ENCODE measurements around the gene CCL4L2. TPM values are rescaled to one million over a fixed set of nuclear protein-coding genes. Genes with fewer than 3 reads are reported as not detected.
"Not testable (repeated sequence)": the region's sequence is repeated elsewhere in the genome, so short reads cannot be mapped to it uniquely, and the experiment has no call there.

The CCL4L2 gene
- total RNA-seq, 1 donor, result not detected

DNA sequence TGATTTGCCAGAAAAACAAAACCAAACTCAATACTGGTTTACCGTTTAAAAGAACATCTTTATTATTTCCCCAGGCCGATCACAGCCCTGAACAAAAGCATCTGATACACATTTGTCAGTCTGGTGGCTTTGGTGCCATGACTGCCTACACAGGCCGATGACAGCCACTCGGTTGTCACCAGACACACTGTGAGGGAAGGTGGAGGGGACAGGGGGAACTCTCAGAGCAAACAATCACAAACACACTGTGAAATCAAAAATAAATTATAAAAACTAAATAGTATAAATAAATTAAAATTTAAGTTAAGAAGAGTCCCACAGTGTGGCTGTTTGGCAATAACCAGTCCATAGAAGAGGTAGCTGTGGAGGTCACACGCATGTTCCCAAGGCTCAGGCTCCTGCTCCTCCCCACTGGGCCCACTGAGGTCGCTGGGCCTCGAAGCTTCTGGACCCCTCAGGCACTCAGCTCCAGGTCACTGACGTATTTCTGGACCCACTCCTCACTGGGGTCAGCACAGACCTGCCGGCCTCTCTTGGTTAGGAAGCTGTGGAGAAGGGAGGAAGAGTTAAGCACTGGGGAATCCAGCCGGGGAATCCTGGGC lies 15.9 kb upstream of the CCL4L2 start:
- not testable (repeated sequence) for DNase-seq (ENCODE audit: low read depth in 2 of 3, low spot score in 2 of 3)

DNA sequence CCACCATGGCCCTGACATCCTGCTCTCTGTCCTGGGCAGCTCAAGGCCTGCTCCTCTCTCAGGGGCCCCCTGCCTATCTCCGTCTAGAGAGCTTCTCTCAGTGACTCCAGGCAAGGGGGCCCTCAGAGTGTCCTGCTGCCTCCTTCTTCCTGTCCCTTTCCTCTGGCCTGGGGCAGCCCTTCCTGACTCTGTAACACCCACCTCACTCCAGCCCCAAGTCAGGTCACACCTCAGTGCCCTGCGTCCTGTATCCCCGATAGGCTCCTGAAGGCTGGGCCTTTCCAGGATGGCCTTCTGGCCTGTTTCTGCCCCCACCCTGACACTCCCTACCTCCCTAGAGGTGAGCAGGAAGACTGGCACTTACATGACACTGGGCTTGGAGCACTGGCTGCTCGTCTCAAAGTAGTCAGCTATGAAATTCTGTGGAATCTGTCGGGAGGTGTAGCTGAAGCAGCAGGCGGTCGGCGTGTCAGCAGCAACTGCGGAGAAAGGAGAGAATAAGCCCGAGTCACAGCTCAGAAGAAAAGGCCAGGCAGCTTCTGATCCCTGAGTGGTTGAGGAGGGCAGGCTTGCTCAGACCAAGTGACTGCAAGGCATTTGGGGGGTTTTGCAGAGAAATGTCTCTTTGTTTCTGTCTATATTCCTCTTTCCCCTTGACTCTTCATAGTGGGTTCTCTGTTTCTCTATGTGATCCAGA lies 15.3 kb upstream of the CCL4L2 start:
- DNase-seq (ENCODE audit: low read depth in 2 of 3, low spot score in 2 of 3), result peak in 1 of 3 donors; percentile 11

DNA sequence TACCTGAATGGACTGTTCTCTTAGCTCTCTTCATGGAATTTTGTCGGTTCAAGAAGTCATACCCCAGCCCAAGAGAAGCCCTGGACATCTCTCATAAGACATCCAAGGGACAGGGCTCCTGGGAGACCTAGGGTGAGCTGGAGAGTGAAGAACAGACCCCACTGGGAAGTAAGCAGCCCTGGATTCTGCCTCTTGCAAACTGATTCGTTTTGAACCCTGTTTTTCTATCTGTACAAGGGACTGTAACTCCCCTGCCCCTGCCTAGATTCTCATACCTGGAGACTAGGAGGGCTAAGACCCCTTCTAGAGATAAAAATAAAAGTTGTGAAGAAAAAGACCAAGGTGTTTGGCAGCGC lies 14.8 kb upstream of the CCL4L2 start:
- no peak for DNase-seq (ENCODE audit: low read depth in 2 of 3, low spot score in 2 of 3)

DNA sequence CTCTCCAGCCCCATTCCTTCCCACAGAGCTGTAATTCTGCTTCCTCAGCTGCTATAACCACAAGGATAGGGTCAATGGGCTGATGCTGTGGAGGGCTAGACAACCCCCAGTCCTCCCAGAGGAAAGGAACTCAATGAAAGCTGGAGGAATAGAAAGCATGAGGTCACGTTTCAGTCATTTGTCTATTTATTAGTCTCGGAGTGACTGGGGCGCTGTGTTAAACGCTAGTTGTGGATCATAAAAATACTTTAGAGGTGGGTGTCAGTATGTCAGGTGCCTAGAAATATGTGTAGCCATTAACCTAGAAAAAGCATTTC lies 13.5 kb upstream of the CCL4L2 start:
- DNase-seq (ENCODE audit: low read depth in 2 of 3, low spot score in 2 of 3), result no peak

DNA sequence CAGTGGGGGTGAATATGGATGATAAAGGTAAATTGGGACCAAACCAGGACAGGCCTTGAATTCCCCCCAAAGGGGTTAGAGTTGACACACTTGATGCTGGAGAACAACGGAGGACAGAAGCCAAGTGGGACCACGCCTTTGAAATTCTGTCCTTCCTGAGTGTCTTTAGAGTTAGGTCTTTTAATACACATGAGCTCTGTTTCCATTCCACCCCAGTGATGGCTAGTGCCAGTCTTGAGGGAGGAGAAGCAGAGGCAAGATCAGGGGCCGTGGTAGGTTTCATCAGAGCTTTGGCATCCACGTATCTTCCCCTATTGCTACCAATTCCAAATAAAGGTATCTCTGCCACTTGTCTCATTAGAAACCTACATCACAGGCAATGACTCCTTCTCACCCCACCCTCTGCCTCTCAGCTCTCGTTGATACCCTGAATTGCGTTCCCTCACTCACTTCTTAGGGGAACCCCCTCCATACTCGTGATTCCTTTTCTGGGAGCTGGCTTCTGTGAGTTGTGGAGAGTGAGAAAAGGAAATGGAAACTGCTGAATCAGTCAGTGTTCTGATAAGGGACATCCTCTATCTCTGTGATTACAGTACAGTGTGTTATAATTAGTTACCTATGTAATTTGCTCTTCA lies 11.9 kb upstream of the CCL4L2 start:
- peak in 2 of 3 donors; percentile 66 to 68 for DNase-seq (ENCODE audit: low read depth in 2 of 3, low spot score in 2 of 3)

DNA sequence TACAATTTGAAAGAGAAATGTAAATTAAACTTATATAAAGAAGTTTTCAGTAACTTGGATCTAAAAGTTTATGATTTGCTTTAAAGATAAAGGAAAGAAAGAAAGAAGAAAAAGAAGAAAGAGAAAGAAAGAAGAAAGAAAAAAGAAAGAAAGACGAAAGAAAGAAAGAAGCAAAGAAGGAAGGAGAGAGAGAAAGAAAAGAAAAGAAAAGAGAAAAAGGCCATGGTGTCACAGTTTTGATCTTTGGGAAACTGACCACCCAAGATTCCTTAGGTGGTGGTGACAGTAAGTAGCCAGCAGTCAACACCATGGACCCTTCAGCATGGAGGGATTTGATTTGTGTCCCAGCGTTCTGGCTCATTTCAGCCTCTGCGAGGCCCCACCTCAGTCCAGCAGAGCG lies 9.8 kb upstream of the CCL4L2 start:
- not testable (repeated sequence) for DNase-seq (ENCODE audit: low read depth in 2 of 3, low spot score in 2 of 3)

DNA sequence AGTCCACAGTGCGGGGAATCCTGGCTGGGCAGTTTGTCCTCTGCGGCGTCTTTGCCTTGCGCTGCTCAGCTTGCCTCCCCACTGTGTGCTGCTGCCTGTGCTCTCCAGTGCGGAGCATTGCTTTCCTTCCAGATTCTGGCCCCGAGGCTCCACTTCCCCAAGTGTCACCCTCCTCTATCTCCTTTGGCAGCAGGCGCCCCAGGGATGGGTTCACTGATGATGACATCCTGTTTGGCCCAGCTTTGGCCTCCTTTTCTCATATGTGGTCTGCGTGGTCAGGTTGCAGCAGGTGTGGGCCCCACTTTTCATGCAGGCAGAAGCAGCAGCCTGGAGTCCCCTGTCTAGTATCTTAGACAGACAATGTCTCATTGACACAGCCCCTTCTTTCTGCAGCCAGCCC lies 9.4 kb upstream of the CCL4L2 start:
- DNase-seq (ENCODE audit: low read depth in 2 of 3, low spot score in 2 of 3), result peak in 1 of 3 donors; percentile 56

DNA sequence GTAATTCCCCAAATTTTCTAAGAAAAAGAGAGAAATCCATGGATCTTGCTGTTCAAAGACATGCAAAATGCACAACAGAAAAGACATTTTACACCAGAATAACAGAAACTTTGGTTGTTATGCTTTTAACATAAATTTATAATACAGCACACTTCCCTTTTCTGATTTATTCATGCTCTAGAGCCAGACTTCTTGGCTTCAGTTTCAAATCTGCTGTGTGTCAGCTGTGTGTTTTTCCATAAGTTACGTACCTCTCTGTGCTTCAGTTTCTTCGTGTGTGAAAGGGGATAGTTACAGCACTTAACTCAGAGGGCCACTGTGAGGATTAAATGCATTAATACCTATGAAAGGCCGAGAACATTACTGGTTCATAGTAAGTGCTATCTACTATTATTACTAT lies 7.5 kb upstream of the CCL4L2 start:
- DNase-seq (ENCODE audit: low read depth in 2 of 3, low spot score in 2 of 3), result no peak

DNA sequence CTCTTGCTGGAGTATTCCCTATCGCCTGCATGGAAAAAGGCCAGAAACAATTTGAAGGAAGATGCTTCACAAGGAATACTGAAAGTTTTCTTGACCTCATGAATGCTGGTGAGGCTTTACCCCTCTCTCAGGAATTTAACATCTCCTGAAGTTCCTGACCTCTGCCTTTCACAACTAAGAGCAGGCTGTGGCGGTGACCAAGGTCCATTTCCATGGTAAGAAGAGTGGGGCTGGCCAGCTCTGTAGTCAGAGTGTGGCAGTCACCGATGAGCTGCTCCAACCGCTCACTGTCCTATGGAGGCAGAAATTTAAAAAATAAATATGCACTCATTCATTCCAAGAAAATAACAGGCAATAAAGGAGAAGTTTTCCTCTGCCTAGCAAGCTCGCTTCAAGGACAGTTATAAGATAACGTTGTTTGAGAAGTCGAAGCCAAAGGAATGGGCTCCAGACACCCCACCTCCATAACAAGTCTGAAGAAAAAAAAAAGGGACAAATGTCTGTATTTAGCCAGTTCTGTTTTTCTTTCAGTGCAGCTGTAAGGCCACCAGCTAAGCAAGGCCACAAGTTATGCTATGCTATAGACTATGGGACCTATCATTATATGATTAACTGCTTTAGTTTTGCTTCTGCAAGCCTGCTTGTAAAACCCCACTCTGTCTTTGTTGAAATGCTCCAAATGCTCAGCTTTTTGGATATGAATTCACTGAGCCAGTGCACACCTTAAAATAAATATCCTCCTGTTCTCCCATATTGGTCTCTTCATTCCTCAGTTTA lies 6.0 kb upstream of the CCL4L2 start:
- DNase-seq (ENCODE audit: low read depth in 2 of 3, low spot score in 2 of 3), result peak in 1 of 3 donors; percentile 13

DNA sequence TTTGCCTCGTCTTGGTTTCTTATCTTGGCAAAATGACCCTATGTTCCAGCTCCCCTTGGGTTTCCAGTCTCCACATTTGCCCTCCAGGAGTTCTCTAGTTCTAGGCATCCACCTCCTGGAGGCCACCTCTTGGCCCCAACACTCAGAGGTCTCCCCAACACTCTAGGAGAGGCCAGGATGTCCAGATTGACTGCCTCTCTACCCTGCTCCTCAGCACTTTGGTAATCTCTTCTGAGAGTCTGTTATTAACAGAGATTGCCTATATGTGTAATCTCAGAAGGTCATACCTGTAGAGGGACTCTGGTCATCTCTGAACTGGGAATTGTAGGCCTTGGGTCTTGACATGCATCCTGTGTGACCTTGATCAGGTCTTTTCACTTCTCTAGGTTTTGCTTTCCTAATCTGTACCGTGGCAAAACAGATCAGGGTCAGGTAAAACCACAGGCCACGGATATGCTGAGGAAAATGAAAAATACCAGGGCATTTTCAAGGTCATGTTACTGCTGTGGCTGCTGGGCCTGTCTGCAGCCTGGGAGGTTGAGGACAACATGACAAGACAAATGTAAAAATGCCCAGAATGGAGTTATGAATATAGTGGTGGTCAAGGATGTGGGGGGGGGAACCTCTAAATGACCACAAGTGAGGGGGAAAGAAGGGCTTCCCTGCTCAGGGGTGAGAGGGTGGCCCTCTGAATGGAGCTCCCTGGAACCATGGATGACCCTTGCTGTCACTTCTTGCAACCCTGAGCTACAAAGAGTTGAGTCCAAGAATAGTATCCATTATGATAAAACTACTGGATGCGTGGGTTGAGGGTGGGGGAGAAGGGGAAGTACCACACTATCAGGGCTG lies 5.0 kb upstream of the CCL4L2 start:
- no peak for DNase-seq (ENCODE audit: low read depth in 2 of 3, low spot score in 2 of 3)

DNA sequence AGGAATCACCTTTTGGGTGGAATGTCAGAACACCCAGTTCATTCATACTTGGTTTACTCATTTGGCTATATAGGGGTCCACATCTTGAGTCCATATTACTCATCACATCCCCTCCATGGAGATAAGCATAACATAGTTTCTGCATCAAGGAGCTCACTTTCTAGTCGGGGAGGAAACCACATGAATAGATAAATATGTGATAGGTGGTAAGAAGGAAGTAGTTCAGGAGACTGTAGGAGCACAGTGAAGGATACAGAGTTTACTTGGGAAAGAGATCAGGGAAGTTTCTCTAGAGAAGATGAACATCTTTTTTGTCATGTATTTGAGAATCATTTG lies 4.4 kb upstream of the CCL4L2 start:
- DNase-seq (ENCODE audit: low read depth in 2 of 3, low spot score in 2 of 3), result not testable (repeated sequence)

DNA sequence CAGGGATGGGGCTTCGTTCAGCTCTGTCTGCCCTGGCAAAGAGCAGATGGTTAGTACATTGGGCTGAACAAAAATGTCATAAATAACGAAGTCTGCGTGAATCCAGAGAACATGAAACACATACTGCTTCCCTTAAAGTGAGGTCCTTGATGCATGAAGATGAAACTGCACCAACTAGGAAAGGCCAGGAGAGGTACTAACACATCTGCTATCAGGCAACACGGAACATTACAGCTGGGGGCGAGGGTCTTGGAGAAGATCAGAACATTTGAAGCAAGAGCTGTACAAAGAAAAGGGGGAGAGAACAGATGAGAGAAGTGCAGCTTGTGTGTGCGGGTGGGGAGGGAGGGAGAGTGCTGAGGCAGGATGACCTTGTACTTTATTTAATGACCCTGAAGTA lies 3.5 kb upstream of the CCL4L2 start:
- DNase-seq (ENCODE audit: low read depth in 2 of 3, low spot score in 2 of 3), result not testable (repeated sequence)

DNA sequence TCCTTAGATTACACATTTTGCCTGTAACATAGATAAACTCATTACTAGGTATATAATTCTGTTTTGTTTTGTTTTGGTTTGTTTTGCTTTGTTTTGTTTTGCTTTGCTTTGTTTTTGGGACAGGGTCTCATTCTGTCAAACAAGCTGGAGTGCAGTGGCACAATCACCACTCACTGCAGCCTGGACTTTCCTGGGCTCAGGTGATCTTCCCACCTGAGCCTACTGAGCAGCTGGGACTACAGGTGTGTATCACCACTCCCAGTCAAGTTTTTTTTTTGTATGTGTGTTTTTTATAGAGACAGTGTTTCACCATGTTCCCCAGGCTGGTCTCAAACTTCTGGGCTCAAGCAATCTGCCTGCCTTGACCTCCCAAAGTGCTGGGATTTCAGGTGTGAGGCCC lies 1.3 kb upstream of the CCL4L2 start:
- DNase-seq (ENCODE audit: low read depth in 2 of 3, low spot score in 2 of 3), result no peak

DNA sequence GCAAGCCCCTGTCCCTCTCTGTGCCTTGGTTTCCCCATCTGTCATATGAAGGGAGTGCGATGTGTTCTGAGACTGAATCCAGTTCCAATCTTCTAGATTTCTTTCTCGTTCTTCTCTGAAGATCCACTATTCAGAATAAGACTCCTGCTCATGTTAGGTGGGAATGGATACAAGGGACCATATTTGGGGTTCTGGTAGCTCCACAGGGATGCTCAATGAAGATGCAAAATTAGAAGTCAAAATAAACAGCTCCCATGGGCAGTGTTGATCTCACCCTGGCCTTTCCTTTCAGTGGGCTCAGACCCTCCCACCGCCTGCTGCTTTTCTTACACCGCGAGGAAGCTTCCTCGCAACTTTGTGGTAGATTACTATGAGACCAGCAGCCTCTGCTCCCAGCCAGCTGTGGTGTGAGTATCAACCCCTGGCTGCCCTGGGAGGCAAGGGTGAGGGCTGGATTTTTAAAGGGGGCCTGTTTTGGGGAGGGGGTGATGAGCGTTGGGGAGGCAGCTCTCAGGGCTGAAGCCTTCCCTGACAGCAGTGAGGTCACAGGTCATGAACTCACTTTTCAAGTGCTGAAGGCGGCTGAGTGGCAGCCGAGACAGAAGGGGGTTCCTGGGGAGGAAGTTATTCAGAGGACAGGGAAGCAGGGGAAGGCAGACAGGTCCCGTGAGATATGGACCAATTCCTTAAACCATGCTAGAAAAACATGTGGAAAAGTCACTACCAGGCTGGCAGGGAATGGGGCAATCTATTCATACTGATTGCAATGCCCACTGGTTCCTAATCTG lies 815 bp downstream of the CCL4L2 start:
- not testable (repeated sequence) for DNase-seq (ENCODE audit: low read depth in 2 of 3, low spot score in 2 of 3)

DNA sequence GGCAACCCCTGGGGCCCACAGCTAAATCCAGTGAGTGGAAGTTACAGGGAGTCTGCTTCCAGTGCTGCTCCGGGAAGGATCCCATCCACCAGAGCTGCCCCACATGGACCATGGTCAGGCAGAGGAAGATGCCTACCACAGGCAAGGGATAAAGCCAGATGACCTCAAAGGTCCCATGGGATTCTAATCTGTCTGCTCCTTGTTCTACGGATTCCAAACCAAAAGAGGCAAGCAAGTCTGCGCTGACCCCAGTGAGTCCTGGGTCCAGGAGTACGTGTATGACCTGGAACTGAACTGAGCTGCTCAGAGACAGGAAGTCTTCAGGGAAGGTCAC lies 1.4 kb downstream of the CCL4L2 start:
- DNase-seq (ENCODE audit: low read depth in 2 of 3, low spot score in 2 of 3), result no peak

DNA sequence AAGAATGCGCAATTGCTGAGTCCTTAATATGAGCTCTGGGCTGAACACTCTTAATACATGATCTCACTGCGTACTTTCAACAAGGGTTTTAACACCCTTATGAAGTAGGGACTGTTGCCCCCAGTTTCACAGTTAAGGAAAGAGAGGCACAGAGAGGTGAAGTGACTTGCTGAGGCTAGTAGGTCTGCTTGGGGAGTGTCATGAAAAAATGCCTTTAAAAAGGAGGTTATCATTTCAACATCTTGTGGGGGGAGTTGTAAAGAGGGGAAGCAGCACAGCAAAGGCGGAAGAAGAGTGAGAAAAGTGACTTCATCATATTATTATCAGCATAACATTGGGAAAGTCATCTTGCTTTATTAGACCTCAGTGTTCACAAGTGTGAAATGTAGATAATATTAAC lies 2.1 kb downstream of the CCL4L2 start:
- no peak for DNase-seq (ENCODE audit: low read depth in 2 of 3, low spot score in 2 of 3)

DNA sequence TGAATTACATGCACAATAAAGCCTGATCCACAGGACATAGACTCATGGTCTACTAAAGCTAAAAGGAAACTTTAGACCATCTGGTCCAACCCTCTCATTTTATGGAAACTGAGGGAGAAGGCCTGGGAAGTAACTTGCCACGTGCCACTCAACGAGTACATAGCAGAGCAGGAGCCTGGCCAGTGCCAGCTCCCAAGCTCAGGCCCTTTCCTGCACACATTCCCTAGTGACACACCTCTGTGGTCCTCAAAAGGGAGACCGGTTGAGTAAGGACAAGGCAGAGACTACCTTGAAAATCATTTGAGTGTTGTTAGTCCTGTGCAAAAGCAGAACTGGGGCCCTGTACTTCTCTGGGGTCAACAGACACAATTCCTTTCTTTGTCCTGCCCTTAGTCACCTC lies 2.8 kb downstream of the CCL4L2 start:
- no peak for DNase-seq (ENCODE audit: low read depth in 2 of 3, low spot score in 2 of 3)

DNA sequence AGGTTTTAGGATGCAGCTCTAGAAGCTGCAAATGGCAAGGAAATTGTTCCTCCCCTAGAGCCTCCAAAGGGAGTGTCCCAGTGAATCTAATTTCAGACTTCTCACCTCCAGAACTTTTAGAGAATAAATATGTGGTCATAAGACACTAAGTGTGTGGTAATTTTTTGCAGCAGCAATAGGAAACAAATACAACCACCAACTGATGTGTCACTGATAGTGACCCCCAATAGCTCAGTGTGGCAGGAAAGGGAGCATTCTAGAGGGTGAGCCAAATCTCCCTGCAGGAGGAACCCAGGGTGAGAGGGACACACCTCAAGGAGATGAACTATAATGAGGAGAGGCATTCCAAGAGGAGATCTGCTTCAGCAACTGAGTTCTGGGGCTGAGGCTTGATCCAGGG lies 4.1 kb downstream of the CCL4L2 start:
- DNase-seq (ENCODE audit: low read depth in 2 of 3, low spot score in 2 of 3), result peak in 1 of 3 donors; percentile 40

DNA sequence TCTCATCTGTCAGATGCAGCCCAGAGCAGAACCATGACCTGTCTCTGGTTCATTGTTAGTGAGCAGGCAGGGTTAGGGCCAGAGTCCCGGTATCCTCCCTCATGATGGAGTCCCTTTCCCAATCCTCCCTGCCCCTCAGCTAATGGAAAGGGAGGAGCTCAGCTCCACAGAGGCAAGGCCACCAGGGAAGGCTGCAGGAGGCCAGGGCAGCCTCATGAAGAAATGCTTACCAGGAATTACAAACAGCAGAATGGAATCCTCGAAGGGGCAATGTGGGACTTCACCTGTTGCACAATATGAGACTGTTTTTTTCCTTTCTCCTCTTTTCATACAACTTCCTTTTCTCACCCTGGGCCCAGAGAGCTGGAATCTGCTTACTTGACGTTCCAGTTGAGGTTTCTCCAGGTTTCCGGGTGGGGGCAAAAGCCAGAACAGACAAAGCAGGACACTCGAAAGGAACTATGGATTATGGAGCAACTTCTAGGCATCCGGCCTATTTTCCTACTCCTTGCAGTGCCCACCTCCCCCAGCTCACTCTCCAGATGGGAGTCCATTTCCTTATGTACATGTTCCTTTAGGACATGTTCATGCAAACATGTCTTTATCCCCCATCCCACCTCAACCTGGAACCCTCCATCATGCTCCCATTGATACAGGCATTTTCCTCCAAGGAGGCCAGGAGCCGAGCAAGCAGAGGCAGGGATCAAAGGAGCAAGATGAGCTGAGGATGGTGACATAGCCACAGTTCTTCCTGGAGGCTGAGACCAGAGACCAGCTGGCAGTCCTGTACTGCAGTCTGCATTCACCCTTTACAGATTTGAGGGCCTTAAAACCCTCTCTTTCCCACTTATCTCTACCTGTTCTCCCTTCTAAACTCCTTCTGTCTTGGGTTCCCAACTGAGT lies 4.8 kb downstream of the CCL4L2 start:
- DNase-seq (ENCODE audit: low read depth in 2 of 3, low spot score in 2 of 3), result not testable (repeated sequence)

Data from hematopoietic multipotent progenitor cell (in vitro differentiated cells).